ENCODE data around the gene EHHADH.

Gene EHHADH

DNA sequence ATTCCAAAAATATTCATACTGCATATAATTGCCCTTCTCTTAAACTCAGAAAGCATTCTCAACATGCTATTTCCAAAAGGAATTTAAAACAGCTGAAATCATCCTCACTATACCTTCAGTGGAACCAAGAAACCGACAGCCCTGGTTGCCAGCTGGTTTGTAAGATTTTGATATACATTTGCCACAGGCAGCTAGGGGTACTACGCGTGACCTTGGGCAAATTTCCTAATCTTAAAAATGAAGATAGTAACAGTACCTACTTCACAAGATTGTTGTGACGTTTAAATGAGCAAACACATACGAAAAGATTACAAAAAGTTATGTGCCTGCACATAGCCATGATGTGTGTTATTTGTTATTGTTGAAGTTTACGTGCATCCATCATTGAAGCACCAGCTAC lies 108.3 kb downstream of the EHHADH start:
- no peak for DNase-seq (ENCODE audit: low read depth in 2 of 2)

DNA sequence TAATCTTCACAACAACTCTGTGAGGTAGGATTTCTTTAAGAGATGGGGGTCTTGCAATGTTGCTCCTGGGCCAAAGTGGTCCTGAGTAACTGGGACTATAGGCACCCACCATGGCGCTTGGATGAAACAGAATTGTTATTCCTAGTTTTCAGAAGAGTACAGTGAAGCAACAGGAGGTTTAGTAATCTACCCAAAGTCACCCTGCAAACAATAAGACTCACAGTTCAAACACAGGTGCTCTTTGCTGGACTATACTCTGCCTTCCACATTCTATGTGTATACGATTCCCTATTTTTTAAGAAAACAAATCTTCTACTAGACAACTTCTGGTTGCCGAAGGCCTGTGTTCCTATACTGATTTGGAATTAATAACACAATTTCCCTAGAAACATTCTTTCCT lies 109.1 kb downstream of the EHHADH start:
- no peak for DNase-seq (ENCODE audit: low read depth in 2 of 2)

All from stimulated activated CD4-positive, alpha-beta T cell treated with anti-CD3 and anti-CD28 coated beads, Interleukin-12 subunit alpha, Interleukin-12 subunit beta, amount 100 ng/mL, for 24 hours (primary cell).